ENCODE results near the gene TNFRSF13B. TPM values are rescaled to one million over a fixed set of nuclear protein-coding genes. Genes with fewer than 3 reads are reported as not detected.

Gene TNFRSF13B
- total and polyA plus RNA-seq, 10 of the 15 experiments (the other 5 are each of a cell fraction or from before 2014, with no cell fraction given), result 15.5 to 231 (median 119) TPM

- Histone ChIP-seq H3K4me1 (ENCODE audit: control insufficient read depth, insufficient read depth, low read length) (peaks cover 8% of the 10 kb centered on the region), H3K4me3 (no peak overlapping the region), H4K20me1 (ENCODE audit: control insufficient read depth, insufficient read depth) (no peaks in the 10 kb centered on the region), H2AFZ (ENCODE audit: control insufficient read depth, low read depth, low read length) (no peak overlapping the region), H3K27ac (ENCODE audit: control insufficient read depth, insufficient read depth) (no peak overlapping the region), H3K4me2 (ENCODE audit: control insufficient read depth, insufficient read depth) (no peak overlapping the region), H3K79me2 (ENCODE audit: control insufficient read depth, insufficient read depth, low read length) (no peaks in the 10 kb centered on the region), H3K9ac (ENCODE audit: control insufficient read depth, insufficient read depth, low read length) (no peak overlapping the region), H3K36me3 (ENCODE audit: control insufficient read depth in 2 of 2, insufficient read depth in 2 of 2, low read length in 1 of 2) (no peaks in the 10 kb centered on the region; a peak in 1 of 4 replicates), H3K9me3 (replicated peaks; ENCODE audit: control insufficient read depth, insufficient read depth, low read length) (no peaks in the 10 kb centered on the region), H3K27me3 (replicated peaks in 1 of 2; ENCODE audit: control insufficient read depth in 2 of 2, insufficient read depth in 2 of 2, low read length in 1 of 2) (no peaks in the 10 kb centered on the region)
- no TSS peak for BruUV-seq (replicated peaks)
- POLR2A ChIA-PET, result interaction anchor here (0.7 to 1.3 kb wide), 4 partner anchors 9 to 738 kb away, joined by 3 to 4 read pairs (median 4); no protein-coding TSS in a partner anchor
- ATAC-seq (no peak), DNase-seq (ENCODE audit: low read depth, low spot score) (no peak), FAIRE-seq (no peak)
- TF ChIP-seq CEBPB (IDR thresholded peaks at IDR 0.05; ENCODE audit: borderline replicate concordance in 1 of 2, low read depth in 2 of 2, low read length in 2 of 2), result no peak
- TF ChIP-seq POU2F2 (IDR thresholded peaks at IDR 0.05; ENCODE audit: borderline replicate concordance, low read depth, low read length), result no peak
- no peak for TF ChIP-seq ZBTB40 (IDR thresholded peaks at IDR 0.05; ENCODE audit: borderline replicate concordance)
- RAD21 ChIA-PET (ENCODE audit: unreplicated experiment), result no interaction called here
- WGBS (ENCODE audit: insufficient coverage, insufficient replicate concordance, low lambda C conversion rate, missing lambda C conversion rate), result 70% methylated on average over 15 of the region's 15 CpGs
- in situ Hi-C loops (cut with MboI), result no loop called here
- SMC1A ChIA-PET (ENCODE audit: uncharacterized antibody, unreplicated experiment), result interaction anchor here (1.5 kb wide), 1 partner anchor 74 kb away, joined by 3 read pairs; no protein-coding TSS in a partner anchor
- CTCF ChIA-PET, result interaction anchor here (4.5 kb wide), 1 partner anchor 71 kb away, joined by 32 read pairs; no protein-coding TSS in a partner anchor
- intact Hi-C loops (cut with micrococcal nuclease; ENCODE audit: unreplicated experiment), result no loop called here
These were observed 52.0 kb downstream of the TNFRSF13B start for GRCh38 chr17:16919663-16920627.
